HepG2 (cell line): ENCODE data around the gene SUN1. TPM values are rescaled to one million over a fixed set of nuclear protein-coding genes. Genes with fewer than 3 reads are reported as not detected.
A peak's percentile ranks its signal among the peaks of the same experiment; 100 is the strongest.

Experiments
- ATAC-seq: fragments of 200-7000 bp; cut with Tn5 transposase; 3 replicates; pipeline ENCODE4 v1.9.1; 2020; ENCODE audit warnings: mild to moderate bottlenecking, moderate library complexity
- BruUV-seq: library from RNA; stranded (reverse); fragments of 400-500 nt; replicated peaks from 2 replicates; lab custom pipeline; 2021; lab: Mats Ljungman, UMichigan
- CTCF ChIA-PET: fragments of 300-600 bp; formaldehyde crosslinking; extraction: SDS; loops from one replicate; lab custom pipeline; 2021; ENCODE audit warnings: low total read pairs, inconsistent platforms, low intra/inter-chr PET ratio; lab: Yijun Ruan, JAX
- POLR2A ChIA-PET: fragments of 350-600 bp; sonication (Branson Sonifier 250); formaldehyde crosslinking; loops from one replicate; lab custom pipeline; 2020; ENCODE audit warnings: antibody characterized with exemption, inconsistent platforms; lab: Yijun Ruan, JAX
- DNase-seq: peaks from one replicate; pipeline ENCODE4 v3.0.0-alpha.2; 2015; ENCODE audit warnings: low spot score
- FAIRE-seq: peaks from 3 replicates; lab custom pipeline; 2011; peaks lifted over from hg19 to GRCh38; lab: Jason Lieb, UNC
- H2AFZ ChIP-seq: one replicate; pipeline ENCODE4 v1.6.1; 2011; ENCODE audit warnings: low read length, inconsistent platforms
- H3K27ac ChIP-seq: fragments of 300-600 bp; 3 replicates; pipeline ENCODE4 v1.8.0; 2011; ENCODE audit warnings: mixed run types, mild to moderate bottlenecking, mixed read lengths, low read length, inconsistent platforms; ENCODE audit not compliant: insufficient read depth; ENCODE audit errors: extremely low read length
- H3K27me3 ChIP-seq, 2 experiments: fragments of 200-600 bp in 1 of 2; 2 replicates in 1 of 2; 3 replicates in 1 of 2; pipeline versions ENCODE4 v1.6.0 to v1.8.0; 2011; ENCODE audit warnings: low read length in 2 of 2, mild to moderate bottlenecking in 2 of 2, moderate library complexity in 2 of 2, inconsistent platforms in 1 of 2; ENCODE audit not compliant: insufficient read depth in 2 of 2, control insufficient read depth in 1 of 2
- H3K36me3 ChIP-seq, 2 experiments: fragments of 200-600 bp in 1 of 2; replicated peaks in 1 of 2; 2 replicates in 1 of 2; 3 replicates in 1 of 2; pipeline versions ENCODE4 v1.5.1 to v1.8.0; 2011; ENCODE audit warnings: low read length in 2 of 2, inconsistent platforms in 1 of 2; ENCODE audit not compliant: insufficient read depth in 2 of 2, control insufficient read depth in 1 of 2
- H3K4me1 ChIP-seq: 2 replicates; pipeline ENCODE4 v1.5.1; 2012; ENCODE audit warnings: low read length, inconsistent platforms; ENCODE audit not compliant: insufficient read depth
- H3K4me2 ChIP-seq: 2 replicates; pipeline ENCODE4 v1.6.0; 2011; ENCODE audit warnings: low read depth, low read length, inconsistent platforms
- H3K4me3 ChIP-seq, 3 experiments: fragments of 200-600 bp in 1 of 3; sonication (generic), shearing (Covaris generic) in 1 of 3; replicated peaks in 1 of 3; 2 replicates each; pipeline ENCODE4 v1.5.1; 2011 to 2016; ENCODE audit warnings: low read length in 3 of 3, inconsistent platforms in 2 of 3, low read depth in 2 of 3, mild to moderate bottlenecking in 2 of 3, control low read depth in 1 of 3, mixed read lengths in 1 of 3; ENCODE audit not compliant: insufficient read depth in 1 of 3
- H3K79me2 ChIP-seq: one replicate; pipeline ENCODE4 v1.6.1; 2011; ENCODE audit warnings: low read length, inconsistent platforms; ENCODE audit not compliant: insufficient read depth
- H3K9ac ChIP-seq: 2 replicates; pipeline ENCODE4 v1.6.0; 2011; ENCODE audit warnings: mild to moderate bottlenecking, low read depth, low read length, inconsistent platforms; ENCODE audit not compliant: insufficient read depth
- H3K9me3 ChIP-seq: 2 replicates; pipeline ENCODE4 v1.5.1; 2012; ENCODE audit warnings: mild to moderate bottlenecking, low read length
- H4K20me1 ChIP-seq: 2 replicates; pipeline ENCODE4 v1.6.0; 2011; ENCODE audit warnings: inconsistent platforms, mild to moderate bottlenecking, low read length, moderate library complexity; ENCODE audit not compliant: insufficient read depth
- ARHGAP35 ChIP-seq: sonication (generic); formaldehyde crosslinking; IDR thresholded peaks from 2 replicates; pipeline ENCODE4 v1.9.0; 2022; ENCODE audit warnings: mild to moderate bottlenecking, inconsistent platforms, moderate library complexity, missing genetic modification reagents, borderline replicate concordance
- CSRNP1 ChIP-seq: sonication (generic); formaldehyde crosslinking; IDR thresholded peaks from 2 replicates; pipeline ENCODE4 v1.8.1; 2023; ENCODE audit warnings: mild to moderate bottlenecking, missing genetic modification reagents
- E2F1 ChIP-seq: sonication (generic); formaldehyde crosslinking; IDR thresholded peaks from 2 replicates; pipeline ENCODE4 v1.5.0; 2020; ENCODE audit warnings: missing genetic modification reagents
- E2F5 ChIP-seq: sonication (generic); formaldehyde crosslinking; conservative IDR thresholded peaks from 2 replicates; pipeline ENCODE4 v1.4.0; 2020; ENCODE audit warnings: missing genetic modification reagents
- MYC ChIP-seq: sonication (generic); formaldehyde crosslinking; IDR thresholded peaks from 2 replicates; pipeline ENCODE4 v1.9.0; 2021; ENCODE audit warnings: missing genetic modification reagents, borderline replicate concordance
- NKX3-1 ChIP-seq: sonication (generic); formaldehyde crosslinking; IDR thresholded peaks from 2 replicates; pipeline ENCODE4 v1.5.0; 2020; ENCODE audit warnings: missing genetic modification reagents
- SIX4 ChIP-seq: sonication (generic); formaldehyde crosslinking; IDR thresholded peaks from 2 replicates; pipeline ENCODE4 v1.4.0; 2020; ENCODE audit warnings: missing genetic modification reagents
- YY1 ChIP-seq: IDR thresholded peaks from 2 replicates; pipeline ENCODE4 v1.6.1; 2011; ENCODE audit warnings: low read length, low read depth, moderate library complexity, mild to moderate bottlenecking; ENCODE audit not compliant: insufficient read depth, insufficient replicate concordance
- ZBTB44 ChIP-seq: sonication (generic); formaldehyde crosslinking; IDR thresholded peaks from 2 replicates; pipeline ENCODE4 v1.4.0; 2020; ENCODE audit warnings: missing genetic modification reagents
- ZFYVE20 ChIP-seq: sonication (generic); formaldehyde crosslinking; IDR thresholded peaks from 2 replicates; pipeline ENCODE4 v1.8.0; 2023; ENCODE audit warnings: low read depth, mild to moderate bottlenecking, moderate library complexity, missing genetic modification reagents, borderline replicate concordance
- ZNF33B ChIP-seq: sonication (generic); formaldehyde crosslinking; IDR thresholded peaks from 2 replicates; pipeline ENCODE4 v1.5.1; 2020; ENCODE audit warnings: mild to moderate bottlenecking, missing genetic modification reagents
- ZNF788 ChIP-seq: sonication (generic); formaldehyde crosslinking; IDR thresholded peaks from 2 replicates; pipeline ENCODE4 v1.5.0; 2020; ENCODE audit warnings: mild to moderate bottlenecking, missing genetic modification reagents, borderline replicate concordance
- ZXDC ChIP-seq: sonication (generic); formaldehyde crosslinking; IDR thresholded peaks from 2 replicates; pipeline ENCODE4 v1.5.0; 2020; ENCODE audit warnings: mild to moderate bottlenecking, missing genetic modification reagents
- WGBS: methylation state at CpG from one replicate; pipeline ENCODE4 v1.1.6; 2017; ENCODE audit warnings: low lambda C conversion rate; 5-methylcytosine and 5-hydroxymethylcytosine counted together
- in situ Hi-C: cut with HindIII; loops from 2 replicates; pipeline ENCODE4 v1.10.0; 2017; ENCODE audit warnings: low pct_unique_long_range_greater_than_20kb; ENCODE audit not compliant: extremely low pct_ligation_motif_present
- intact Hi-C: fragments of 100-400 bp; cut with micrococcal nuclease; formaldehyde crosslinking; loops from one replicate; pipeline ENCODE4 v1.10.0; 2022; ENCODE audit not compliant: unreplicated experiment
- polyA plus RNA-seq, 8 experiments: library from polyadenylated mRNA; depleted of rRNA in 3 of 8; stranded (reverse) in 7 of 8; unstranded in 1 of 8; fragments of >200 nt; fragmentation: Illumina TruSeq in 4 of 8; extraction: Trizol in 4 of 8; gene quantifications; 2 replicates each; pipeline versions ENCODE4 v1.2.1 to v1.2.3, GENCODE V29; 2011 to 2016; ENCODE audit warnings: low read depth in 4 of 8, missing spikeins in 1 of 8, mixed read lengths in 1 of 8; ENCODE audit not compliant: insufficient read depth in 1 of 8
- total RNA-seq, 5 experiments: library from RNA; depleted of rRNA; stranded (reverse); fragments of >200 nt; fragmentation: Illumina TruSeq; extraction: Trizol; gene quantifications; 2 replicates each; pipeline ENCODE4 v1.2.3, GENCODE V29; 2016; ENCODE audit warnings: low read depth in 1 of 5

The SUN1 gene
- total and polyA plus RNA-seq, 2 of the 13 experiments (the other 11 are each of a cell fraction or from before 2014, with no cell fraction given) = 47.0 to 126 TPM

- no TSS peak for BruUV-seq
- no peaks in the 10 kb centered on the region for H3K9me3 ChIP-seq
- WGBS = 90% methylated on average over 25 of the region's 129 CpGs
- no peaks in the 10 kb centered on the region for H3K27me3 ChIP-seq
- H4K20me1 ChIP-seq = peaks cover 25% of the 10 kb centered on the region; the same call in 1 of the 2 replicates
- H3K36me3 ChIP-seq = peaks cover 6 to 23% of the 10 kb centered on the region in 2 experiments
- intact Hi-C loops = loop anchor here (5.0 to 10.0 kb wide), 2 partner anchors 62 to 76 kb away; partner anchors contain the start of gene ADAP1
- H3K79me2 ChIP-seq = peaks cover 35% of the 10 kb centered on the region
- FAIRE-seq = no peak
- H3K4me3 ChIP-seq = peak within 1 kb of the TSS; percentile 73 to 98 (median 86)
- peak; percentile 88 for ATAC-seq
- no peak within 1 kb of the TSS for H2AFZ ChIP-seq
- ChIA-PET POLR2A (interaction anchor here (0.6 to 1.3 kb wide), 4 partner anchors 25 to 116 kb away, joined by 3 to 6 read pairs (median 3); no protein-coding TSS in a partner anchor), CTCF (no interaction called here)
- peak; percentile 65 for DNase-seq
- peak within 1 kb of the TSS; percentile 83 for H3K27ac ChIP-seq
- in situ Hi-C loops = no loop called here
- peak within 1 kb of the TSS; percentile 68 for H3K4me2 ChIP-seq
- peaks cover 41% of the 10 kb centered on the region for H3K4me1 ChIP-seq
- peak within 1 kb of the TSS; percentile 92 for H3K9ac ChIP-seq
- TF ChIP-seq E2F5 (CRISPR knock-in tag) (peak; percentile 46; the same call in 1 of the 2 replicates), ZNF33B (no peak), CSRNP1 (CRISPR knock-in tag) (peak; percentile 94), YY1 (peak; percentile 83), ARHGAP35 (0 out of 2 replicates have a peak, but pooled peaks have one; percentile 79), ZXDC (0 out of 2 replicates have a peak, but pooled peaks have one; percentile 17), E2F1 (CRISPR knock-in tag) (no peak), ZFYVE20 (CRISPR knock-in tag) (peak; percentile 83; the same call in 1 of the 2 replicates), MYC (peak; percentile 92), SIX4 (CRISPR knock-in tag) (no peak), ZNF788 (CRISPR knock-in tag) (0 out of 2 replicates have a peak, but pooled peaks have one; percentile 21), ZBTB44 (no peak), NKX3-1 (CRISPR knock-in tag) (no peak)
Observed at GRCh38 chr7:876077-876971, 44.0 kb downstream of the SUN1 start, which contains the start of gene GET4. Gene GET4, plus strand, starts transcription at chr7:876554. Its CDS starts 92 bp downstream, at chr7:876646.
